Inflammatory macrophage treated with lipopolysaccharide for 1 hour (primary cell): Measurements from ENCODE around the gene CACNB3.

Experiments used
- DNase-seq, 2 donors: peaks; one replicate each; pipeline ENCODE4 v3.0.0-alpha.2; 2020 to 2022

The CACNB3 gene

GRCh38 chr12:48788854-48789775 lies 29.2 kb upstream of the CACNB3 start, which contains the start of gene ADCY6:
ADCY6 (minus strand) TSS chr12:48789089; CDS start chr12:48783434, 5,655 bp downstream.
- DNase-seq = no peak

GRCh38 chr12:48789858-48790326 lies 28.4 kb upstream of the CACNB3 start:
- DNase-seq = no peak

GRCh38 chr12:48793696-48794095 lies 24.6 kb upstream of the CACNB3 start:
- DNase-seq = no peak

- DNase-seq = no peak
Measured at GRCh38 chr12:48794870-48795269, 23.4 kb upstream of the CACNB3 start.

- peak; percentile 29 to 88 for DNase-seq
Measured at GRCh38 chr12:48795550-48796455, 22.5 kb upstream of the CACNB3 start.

- no peak for DNase-seq
Measured at GRCh38 chr12:48796976-48797375, 21.3 kb upstream of the CACNB3 start.

- no peak for DNase-seq
Measured at GRCh38 chr12:48800457-48800856, 17.8 kb upstream of the CACNB3 start.

GRCh38 chr12:48800971-48801370 lies 17.3 kb upstream of the CACNB3 start:
- DNase-seq = no peak

GRCh38 chr12:48803675-48804074 lies 14.6 kb upstream of the CACNB3 start:
- peak; percentile 44 to 76 for DNase-seq

GRCh38 chr12:48807981-48808380 lies 10.3 kb upstream of the CACNB3 start:
- peak; percentile 24 to 51 for DNase-seq

GRCh38 chr12:48810903-48811431 lies 7.3 kb upstream of the CACNB3 start:
- DNase-seq = no peak

GRCh38 chr12:48811437-48812090 lies 6.7 kb upstream of the CACNB3 start:
- DNase-seq = no peak

- no peak for DNase-seq
Measured at GRCh38 chr12:48812389-48812788, 5.9 kb upstream of the CACNB3 start.

- DNase-seq = no peak
Measured at GRCh38 chr12:48813465-48814261, 4.6 kb upstream of the CACNB3 start.

GRCh38 chr12:48814262-48815125 lies 3.8 kb upstream of the CACNB3 start:
- DNase-seq = peak; percentile 63 to 89

GRCh38 chr12:48815126-48816110 lies 2.9 kb upstream of the CACNB3 start:
- peak; percentile 29 to 57 for DNase-seq

GRCh38 chr12:48816143-48816854 lies 2.0 kb upstream of the CACNB3 start:
- no peak for DNase-seq

- DNase-seq = no peak
Measured at GRCh38 chr12:48818831-48819590, 715 bp downstream of the CACNB3 start.
